ENCODE data around the gene FUOM. TPM values are rescaled to one million over a fixed set of nuclear protein-coding genes. Genes with fewer than 3 reads are reported as not detected.

Gene FUOM
- total RNA-seq, 1 experiment from 2014 or later, result 31.3 TPM

- TF ChIP-seq, protein P1, sequence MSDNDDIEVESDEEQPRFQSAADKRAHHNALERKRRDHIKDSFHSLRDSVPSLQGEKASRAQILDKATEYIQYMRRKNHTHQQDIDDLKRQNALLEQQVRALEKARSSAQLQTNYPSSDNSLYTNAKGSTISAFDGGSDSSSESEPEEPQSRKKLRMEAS (CRISPR knock-in tag; IDR thresholded peaks at IDR 0.05), result no peak
- TF ChIP-seq ZNF121 (CRISPR knock-in tag; IDR thresholded peaks at IDR 0.05), result no peak
- TF ChIP-seq ZNF263 (CRISPR knock-in tag; IDR thresholded peaks at IDR 0.05; ENCODE audit: low read depth), result no peak
- 0 out of 2 replicates have a peak, but pooled peaks have one; percentile 42 for TF ChIP-seq IRF1 (CRISPR knock-in tag; IDR thresholded peaks at IDR 0.05)
- no peak for TF ChIP-seq NFATC4 (CRISPR knock-in tag; IDR thresholded peaks at IDR 0.05)
- TF ChIP-seq RORB (CRISPR knock-in tag; IDR thresholded peaks at IDR 0.05), result no peak
- peak; percentile 83 for TF ChIP-seq SP1 (CRISPR knock-in tag; conservative IDR thresholded peaks at IDR 0.05)
- TF ChIP-seq ZNF532 (CRISPR knock-in tag; IDR thresholded peaks at IDR 0.05; ENCODE audit: borderline replicate concordance), result no peak
- TF ChIP-seq TCF7 (CRISPR knock-in tag; IDR thresholded peaks at IDR 0.05; ENCODE audit: low read depth), result 0 out of 2 replicates have a peak, but pooled peaks have one; percentile 20
Observed at GRCh38 chr10:133308421-133309099, 49.3 kb downstream of the FUOM start, which contains the start of the genes TUBGCP2 and ZNF511 (continued).

- CTCF ChIA-PET, result interaction anchor here (0.7 to 1.9 kb wide), 16 partner anchors 11 to 180 kb away, joined by 3 to 16 read pairs (median 4); partner anchors contain the start of genes FUOM, MTG1 and PAOX
- Mint-ChIP-seq H3K27ac (peak overlapping the region; percentile 93), H3K4me1 (peaks cover 15% of the 10 kb centered on the region), H3K27me3 (ENCODE audit: low read depth) (no peaks in the 10 kb centered on the region), H3K9me3 (no peaks in the 10 kb centered on the region), H3K4me3 (peak overlapping the region; percentile 97), H3K36me3 (peaks cover 18% of the 10 kb centered on the region)
- POLR2A ChIA-PET, result no interaction called here
- DNase-seq (ENCODE audit: low spot score) (peak; percentile 76), ATAC-seq (peak; percentile 1; the same call in 1 of the 2 replicates)
- TF ChIP-seq NR2C2 (CRISPR knock-in tag; IDR thresholded peaks at IDR 0.05), result no peak
- TF ChIP-seq OVOL2 (CRISPR knock-in tag; IDR thresholded peaks at IDR 0.05; ENCODE audit: borderline replicate concordance), result no peak
- no peak for TF ChIP-seq ZSCAN18 (CRISPR knock-in tag; IDR thresholded peaks at IDR 0.05)
- TF ChIP-seq, protein P2, sequence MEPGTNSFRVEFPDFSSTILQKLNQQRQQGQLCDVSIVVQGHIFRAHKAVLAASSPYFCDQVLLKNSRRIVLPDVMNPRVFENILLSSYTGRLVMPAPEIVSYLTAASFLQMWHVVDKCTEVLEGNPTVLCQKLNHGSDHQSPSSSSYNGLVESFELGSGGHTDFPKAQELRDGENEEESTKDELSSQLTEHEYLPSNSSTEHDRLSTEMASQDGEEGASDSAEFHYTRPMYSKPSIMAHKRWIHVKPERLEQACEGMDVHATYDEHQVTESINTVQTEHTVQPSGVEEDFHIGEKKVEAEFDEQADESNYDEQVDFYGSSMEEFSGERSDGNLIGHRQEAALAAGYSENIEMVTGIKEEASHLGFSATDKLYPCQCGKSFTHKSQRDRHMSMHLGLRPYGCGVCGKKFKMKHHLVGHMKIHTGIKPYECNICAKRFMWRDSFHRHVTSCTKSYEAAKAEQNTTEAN (CRISPR knock-in tag; IDR thresholded peaks at IDR 0.05), result no peak
- TF ChIP-seq, protein P3, sequence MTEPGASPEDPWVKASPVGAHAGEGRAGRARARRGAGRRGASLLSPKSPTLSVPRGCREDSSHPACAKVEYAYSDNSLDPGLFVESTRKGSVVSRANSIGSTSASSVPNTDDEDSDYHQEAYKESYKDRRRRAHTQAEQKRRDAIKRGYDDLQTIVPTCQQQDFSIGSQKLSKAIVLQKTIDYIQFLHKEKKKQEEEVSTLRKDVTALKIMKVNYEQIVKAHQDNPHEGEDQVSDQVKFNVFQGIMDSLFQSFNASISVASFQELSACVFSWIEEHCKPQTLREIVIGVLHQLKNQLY (CRISPR knock-in tag; IDR thresholded peaks at IDR 0.05), result no peak
- TF ChIP-seq ZNF416 (CRISPR knock-in tag; IDR thresholded peaks at IDR 0.05), result no peak
- TF ChIP-seq JUN (CRISPR knock-in tag; IDR thresholded peaks at IDR 0.05), result no peak
- no peak for TF ChIP-seq ZNF532 (CRISPR knock-in tag; IDR thresholded peaks at IDR 0.05; ENCODE audit: borderline replicate concordance)
- TF ChIP-seq ZNF425 (CRISPR knock-in tag; conservative IDR thresholded peaks at IDR 0.05), result no peak
- no peak for TF ChIP-seq NFYB (CRISPR knock-in tag; conservative IDR thresholded peaks at IDR 0.05; ENCODE audit: low read depth)
Observed at GRCh38 chr10:133307776-133308420, 49.9 kb downstream of the FUOM start.

Data from WTC11 (cell line).